IMR-90 (cell line): ENCODE measurements around the gene PPP1R3F.

Experiments
- CEBPB ChIP-seq: IDR thresholded peaks from 2 replicates; pipeline ENCODE4 v1.6.1; 2012; ENCODE audit warnings: low read depth, low read length, improper control_type of control experiment
- CHD1 ChIP-seq: IDR thresholded peaks from 2 replicates; pipeline ENCODE4 v1.6.1; 2012; ENCODE audit warnings: low read depth, low read length, improper control_type of control experiment
- CTCF ChIP-seq: conservative IDR thresholded peaks from 2 replicates; pipeline ENCODE4 v1.5.1; 2012; ENCODE audit warnings: mild to moderate bottlenecking, low read depth, low read length, improper control_type of control experiment
- ELK1 ChIP-seq: fragments of 150-350 bp; IDR thresholded peaks from 2 replicates; pipeline ENCODE4 v1.6.1; 2016; ENCODE audit warnings: low read depth, mild to moderate bottlenecking, low read length, moderate library complexity, borderline replicate concordance
- MAZ ChIP-seq: IDR thresholded peaks from 2 replicates; pipeline ENCODE4 v1.6.1; 2012; ENCODE audit warnings: low read depth, mild to moderate bottlenecking, low read length, improper control_type of control experiment, moderate library complexity, borderline replicate concordance
- MXI1 ChIP-seq: IDR thresholded peaks from 2 replicates; pipeline ENCODE4 v1.6.1; 2012; ENCODE audit warnings: low read depth, mild to moderate bottlenecking, low read length, moderate library complexity, borderline replicate concordance
- POLR2A ChIP-seq: IDR thresholded peaks from 2 replicates; pipeline ENCODE4 v1.6.1; 2012; ENCODE audit warnings: mild to moderate bottlenecking, low read depth, low read length
- RAD21 ChIP-seq: IDR thresholded peaks from 2 replicates; pipeline ENCODE4 v1.6.1; 2012; ENCODE audit warnings: low read length, improper control_type of control experiment
- RCOR1 ChIP-seq: IDR thresholded peaks from 2 replicates; pipeline ENCODE4 v1.6.1; 2012; ENCODE audit warnings: mild to moderate bottlenecking, low read length, improper control_type of control experiment; ENCODE audit not compliant: insufficient replicate concordance
- RFX5 ChIP-seq: IDR thresholded peaks from 2 replicates; pipeline ENCODE4 v1.8.0; 2012; ENCODE audit warnings: low read depth, mild to moderate bottlenecking, low read length, moderate library complexity
- USF2 ChIP-seq: fragments of 150-350 bp; IDR thresholded peaks from 2 replicates; pipeline ENCODE4 v1.6.1; 2017; ENCODE audit warnings: mild to moderate bottlenecking, antibody characterized with exemption, low read length, low read depth

- TF ChIP-seq RFX5 (no peak), CTCF (no peak), POLR2A (no peak), CEBPB (no peak), MAZ (no peak), ELK1 (no peak), USF2 (no peak), RAD21 (no peak), RCOR1 (no peak), MXI1 (no peak), CHD1 (no peak)
Observed at GRCh38 chrX:49271341-49271740, 1.7 kb downstream of the PPP1R3F start.
